KOPT-K1 (cell line): Measurements from ENCODE around the gene CCDC57.

Experiments used
- H3K27ac ChIP-seq: fragments of 200-600 bp; sonication (generic); 2 replicates; pipeline ENCODE4 v1.5.1; 2016; ENCODE audit warnings: antibody characterized with exemption, mild to moderate bottlenecking, low read depth, low read length; ENCODE audit not compliant: poor library complexity, severe bottlenecking
- H3K36me3 ChIP-seq: fragments of 200-600 bp; sonication (generic); 2 replicates; pipeline ENCODE4 v1.5.1; 2017; ENCODE audit warnings: antibody characterized with exemption, mild to moderate bottlenecking, low read length, moderate library complexity; ENCODE audit not compliant: insufficient read depth
- H3K9me3 ChIP-seq: fragments of 200-600 bp; sonication (generic); 2 replicates; pipeline ENCODE4 v1.5.1; 2017; ENCODE audit warnings: antibody characterized with exemption, low read length, mild to moderate bottlenecking; ENCODE audit not compliant: insufficient read depth, poor library complexity, severe bottlenecking

The CCDC57 gene

GRCh38 chr17:82173351-82174041, 39.1 kb downstream of the CCDC57 start:
- Histone ChIP-seq H3K27ac (no peak overlapping the region), H3K9me3 (no peaks in the 10 kb centered on the region), H3K36me3 (peaks cover 34% of the 10 kb centered on the region; the same call in 1 of the 2 replicates)

GRCh38 chr17:82172486-82173160, 40.0 kb downstream of the CCDC57 start:
- no peak overlapping the region for H3K27ac ChIP-seq
- H3K9me3 ChIP-seq = no peaks in the 10 kb centered on the region
- peaks cover 26% of the 10 kb centered on the region; the same call in 1 of the 2 replicates for H3K36me3 ChIP-seq

- Histone ChIP-seq H3K27ac (no peak overlapping the region), H3K36me3 (peaks cover 26% of the 10 kb centered on the region; the same call in 1 of the 2 replicates), H3K9me3 (no peaks in the 10 kb centered on the region)
Measured at GRCh38 chr17:82171750-82172375, 40.8 kb downstream of the CCDC57 start.

- H3K27ac ChIP-seq = no peak overlapping the region
- no peaks in the 10 kb centered on the region for H3K9me3 ChIP-seq
- peaks cover 34% of the 10 kb centered on the region; the same call in 1 of the 2 replicates for H3K36me3 ChIP-seq
Measured at GRCh38 chr17:82170412-82170961, 42.2 kb downstream of the CCDC57 start.

GRCh38 chr17:82168568-82168967, 44.1 kb downstream of the CCDC57 start:
- Histone ChIP-seq H3K27ac (no peak overlapping the region), H3K9me3 (no peaks in the 10 kb centered on the region), H3K36me3 (peaks cover 38% of the 10 kb centered on the region; the same call in 1 of the 2 replicates)

- H3K9me3 ChIP-seq = no peaks in the 10 kb centered on the region
- peaks cover 36% of the 10 kb centered on the region; the same call in 1 of the 2 replicates for H3K36me3 ChIP-seq
- H3K27ac ChIP-seq = no peak overlapping the region
Measured at GRCh38 chr17:82167028-82167427, 45.6 kb downstream of the CCDC57 start.

- no peaks in the 10 kb centered on the region for H3K9me3 ChIP-seq
- H3K36me3 ChIP-seq = peaks cover 30% of the 10 kb centered on the region; the same call in 1 of the 2 replicates
- no peak overlapping the region for H3K27ac ChIP-seq
Measured at GRCh38 chr17:82164853-82165252, 47.8 kb downstream of the CCDC57 start.

- Histone ChIP-seq H3K36me3 (peaks cover 36% of the 10 kb centered on the region; the same call in 1 of the 2 replicates), H3K27ac (no peak overlapping the region), H3K9me3 (no peaks in the 10 kb centered on the region)
Measured at GRCh38 chr17:82161216-82161615, 51.4 kb downstream of the CCDC57 start.

- H3K27ac ChIP-seq = no peak overlapping the region
- H3K9me3 ChIP-seq = no peaks in the 10 kb centered on the region
- peaks cover 25% of the 10 kb centered on the region; the same call in 1 of the 2 replicates for H3K36me3 ChIP-seq
Measured at GRCh38 chr17:82160075-82160474, 52.6 kb downstream of the CCDC57 start.

- Histone ChIP-seq H3K27ac (no peak overlapping the region), H3K9me3 (no peaks in the 10 kb centered on the region), H3K36me3 (peaks cover 25% of the 10 kb centered on the region; the same call in 1 of the 2 replicates)
Measured at GRCh38 chr17:82158825-82159224, 53.8 kb downstream of the CCDC57 start.

GRCh38 chr17:82157046-82158035, 55.3 kb downstream of the CCDC57 start:
- Histone ChIP-seq H3K36me3 (peaks cover 22% of the 10 kb centered on the region; the same call in 1 of the 2 replicates), H3K9me3 (no peaks in the 10 kb centered on the region), H3K27ac (no peak overlapping the region)

GRCh38 chr17:82156284-82156925, 56.2 kb downstream of the CCDC57 start:
- H3K36me3 ChIP-seq = peaks cover 22% of the 10 kb centered on the region; the same call in 1 of the 2 replicates
- no peak overlapping the region for H3K27ac ChIP-seq
- H3K9me3 ChIP-seq = no peaks in the 10 kb centered on the region

- Histone ChIP-seq H3K36me3 (peaks cover 17% of the 10 kb centered on the region; the same call in 1 of the 2 replicates), H3K27ac (no peak overlapping the region), H3K9me3 (no peaks in the 10 kb centered on the region)
Measured at GRCh38 chr17:82155606-82156005, 57.0 kb downstream of the CCDC57 start.
